K562 (cell line): Measurements from ENCODE around the gene SOX18. TPM values are rescaled to one million over a fixed set of nuclear protein-coding genes. Genes with fewer than 3 reads are reported as not detected.
A peak's percentile ranks its signal among the peaks of the same experiment; 100 is the strongest.

ENCODE experiments used
- BRF1 ChIP-seq: IDR thresholded peaks from 3 replicates; pipeline ENCODE4 v1.6.1; 2011; ENCODE audit warnings: borderline replicate concordance, mild to moderate bottlenecking; ENCODE audit not compliant: insufficient read length; ENCODE audit errors: extremely low read depth
- CREB3L1 ChIP-seq: fragments of 450-650 bp; IDR thresholded peaks from 2 replicates; pipeline ENCODE4 v1.6.1; 2014; ENCODE audit warnings: low read depth, mild to moderate bottlenecking, moderate library complexity, borderline replicate concordance
- CSDE1 ChIP-seq, 2 experiments: fragments of 450-650 bp; IDR thresholded peaks; 2 replicates each; pipeline ENCODE4 v1.6.1; 2016; ENCODE audit warnings: mild to moderate bottlenecking in 1 of 2
- DACH1 ChIP-seq: fragments of 450-650 bp; IDR thresholded peaks from 2 replicates; pipeline ENCODE4 v1.6.1; 2018; ENCODE audit not compliant: partially characterized antibody
- GABPB1 ChIP-seq: sonication (generic); formaldehyde crosslinking; IDR thresholded peaks from 2 replicates; pipeline ENCODE4 v1.8.0; 2022; ENCODE audit warnings: mild to moderate bottlenecking, missing genetic modification reagents
- HNRNPUL1 ChIP-seq: fragments of 200-400 bp; formaldehyde crosslinking; IDR thresholded peaks from 2 replicates; pipeline ENCODE4 v1.6.1; 2017; ENCODE audit warnings: low read length
- IRF2 ChIP-seq: sonication (generic); formaldehyde crosslinking; IDR thresholded peaks from 2 replicates; pipeline ENCODE4 v1.8.1; 2022; ENCODE audit warnings: mild to moderate bottlenecking, missing genetic modification reagents
- IRF9 ChIP-seq: fragments of 450-650 bp; IDR thresholded peaks from 2 replicates; pipeline ENCODE4 v1.6.1; 2016; ENCODE audit warnings: missing biosample characterization, missing genetic modification characterization
- KLF13 ChIP-seq: fragments of 450-650 bp; IDR thresholded peaks from 2 replicates; pipeline ENCODE4 v1.6.1; 2016; ENCODE audit warnings: missing genetic modification characterization, low read depth, mild to moderate bottlenecking, missing compliant biosample characterization, moderate library complexity, borderline replicate concordance
- MCM7 ChIP-seq, 2 experiments: fragments of 450-650 bp; IDR thresholded peaks; 2 replicates each; pipeline ENCODE4 v1.6.1; 2016 to 2018
- MTA3 ChIP-seq: fragments of 450-650 bp; formaldehyde crosslinking; IDR thresholded peaks from 2 replicates; pipeline ENCODE4 v1.6.1; 2017; ENCODE audit warnings: mild to moderate bottlenecking, borderline replicate concordance
- NR2C1 ChIP-seq, 2 experiments: fragments of 450-650 bp; IDR thresholded peaks; 2 replicates each; pipeline ENCODE4 v1.6.1; 2017; ENCODE audit warnings: mild to moderate bottlenecking in 2 of 2, antibody characterized with exemption in 1 of 2, inconsistent platforms in 1 of 2, missing compliant biosample characterization in 1 of 2, missing genetic modification characterization in 1 of 2
- NRF1 ChIP-seq, 2 experiments: fragments of 450-650 bp; IDR thresholded peaks in 1 of 2; conservative IDR thresholded peaks in 1 of 2; 2 replicates each; pipeline ENCODE4 v1.6.1; 2014; ENCODE audit warnings: mild to moderate bottlenecking in 2 of 2
- PHTF2 ChIP-seq: fragments of 250-450 bp; sonication (Bioruptor Pico); IDR thresholded peaks from 2 replicates; pipeline ENCODE4 v1.5.0; 2021; ENCODE audit warnings: mild to moderate bottlenecking
- SMAD2 ChIP-seq: fragments of 150-350 bp; IDR thresholded peaks from 2 replicates; pipeline ENCODE4 v1.6.1; 2014; ENCODE audit warnings: low read depth, mild to moderate bottlenecking, low read length
- SNRNP70 ChIP-seq: fragments of 200-400 bp; formaldehyde crosslinking; optimal IDR thresholded peaks from 2 replicates; pipeline ENCODE3; 2017; ENCODE audit warnings: low read depth, low read length
- ZFPM2 ChIP-seq: fragments of 250-450 bp; sonication (Bioruptor Pico); IDR thresholded peaks from 2 replicates; pipeline ENCODE4 v1.5.1; 2022; ENCODE audit warnings: mild to moderate bottlenecking
- ZNF24 ChIP-seq: fragments of 450-650 bp; IDR thresholded peaks from 2 replicates; pipeline ENCODE4 v1.6.1; 2016
- ZNF316 ChIP-seq: fragments of 450-650 bp; IDR thresholded peaks from 2 replicates; pipeline ENCODE4 v1.6.1; 2016
- ZNF431 ChIP-seq: sonication (generic); formaldehyde crosslinking; IDR thresholded peaks from 2 replicates; pipeline ENCODE4 v1.8.0; 2022; ENCODE audit warnings: mild to moderate bottlenecking, missing genetic modification reagents
- ZNF740 ChIP-seq, 3 experiments: fragments of 200-800 bp in 1 of 3; sonication (Bioruptor generic) in 1 of 3; sonication (generic) in 1 of 3; formaldehyde crosslinking in 1 of 3; IDR thresholded peaks; 2 replicates each; pipeline versions ENCODE4 v1.6.1 to v1.8.0; 2016 to 2022; ENCODE audit warnings: mild to moderate bottlenecking in 2 of 3, missing compliant biosample characterization in 2 of 3, missing genetic modification characterization in 2 of 3, missing genetic modification reagents in 1 of 3
- ZNF764 ChIP-seq: fragments of 250-450 bp; sonication (Bioruptor Pico); IDR thresholded peaks from 2 replicates; pipeline ENCODE4 v1.4.0; 2020; ENCODE audit warnings: low read depth, mild to moderate bottlenecking, moderate library complexity
- polyA plus RNA-seq, 8 experiments: library from polyadenylated mRNA; depleted of rRNA in 4 of 8; stranded (reverse) in 5 of 8; unstranded in 3 of 8; fragments of >200 nt; fragmentation: Nextera tagmentation in 2 of 8; fragmentation: Illumina TruSeq in 1 of 8; extraction: Ambion mirVana in 2 of 8; extraction: Trizol in 1 of 8; gene quantifications; 2 replicates each; pipeline versions ENCODE4 v1.2.1 to v1.2.3, GENCODE V29; 2011 to 2014; ENCODE audit warnings: inconsistent platforms in 1 of 8, missing spikeins in 1 of 8
- total RNA-seq, 7 experiments: library from RNA; depleted of rRNA in 6 of 7; stranded (reverse); fragments of >200 nt in 6 of 7; fragmentation: Illumina TruSeq in 2 of 7; extraction: Trizol in 2 of 7; gene quantifications; 2 replicates each; pipeline versions ENCODE4 v1.2.1 to v1.2.3, GENCODE V29; 2011 to 2021; ENCODE audit warnings: low replicate concordance in 1 of 7
- TF ChIP-seq, protein P1 (sequence below): fragments of 250-450 bp; sonication (Bioruptor Pico); IDR thresholded peaks from 2 replicates; pipeline ENCODE4 v1.5.0; 2020; ENCODE audit warnings: mild to moderate bottlenecking
- TF ChIP-seq, protein P2 (sequence below): fragments of 250-450 bp; sonication (Bioruptor Pico); IDR thresholded peaks from 2 replicates; pipeline ENCODE4 v1.9.0; 2021; ENCODE audit warnings: mild to moderate bottlenecking

The SOX18 gene
- total and polyA plus RNA-seq, 9 of the 15 experiments (the other 6 are each of a cell fraction or from before 2014, with no cell fraction given) = 0.15 to 19.8 (median 0.33) TPM

GRCh38 chr20:64083378-64083803 is 34.0 kb upstream of the SOX18 start (continued):
- TF ChIP-seq, protein P1, sequence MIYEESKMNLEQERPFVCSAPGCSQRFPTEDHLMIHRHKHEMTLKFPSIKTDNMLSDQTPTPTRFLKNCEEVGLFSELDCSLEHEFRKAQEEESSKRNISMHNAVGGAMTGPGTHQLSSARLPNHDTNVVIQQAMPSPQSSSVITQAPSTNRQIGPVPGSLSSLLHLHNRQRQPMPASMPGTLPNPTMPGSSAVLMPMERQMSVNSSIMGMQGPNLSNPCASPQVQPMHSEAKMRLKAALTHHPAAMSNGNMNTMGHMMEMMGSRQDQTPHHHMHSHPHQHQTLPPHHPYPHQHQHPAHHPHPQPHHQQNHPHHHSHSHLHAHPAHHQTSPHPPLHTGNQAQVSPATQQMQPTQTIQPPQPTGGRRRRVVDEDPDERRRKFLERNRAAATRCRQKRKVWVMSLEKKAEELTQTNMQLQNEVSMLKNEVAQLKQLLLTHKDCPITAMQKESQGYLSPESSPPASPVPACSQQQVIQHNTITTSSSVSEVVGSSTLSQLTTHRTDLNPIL = no peak
- TF ChIP-seq CSDE1 (IDR thresholded peaks at IDR 0.05) = no peak
- no peak for TF ChIP-seq ZNF764
- no peak for TF ChIP-seq SMAD2
- TF ChIP-seq HNRNPUL1 = no peak
- TF ChIP-seq, protein P2, sequence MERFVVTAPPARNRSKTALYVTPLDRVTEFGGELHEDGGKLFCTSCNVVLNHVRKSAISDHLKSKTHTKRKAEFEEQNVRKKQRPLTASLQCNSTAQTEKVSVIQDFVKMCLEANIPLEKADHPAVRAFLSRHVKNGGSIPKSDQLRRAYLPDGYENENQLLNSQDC (CRISPR knock-in tag) = no peak
- peak; percentile 21 to 29; a peak in 2 of 4 replicates for TF ChIP-seq NRF1 (conservative IDR thresholded peaks at IDR 0.05 in 1 of 2, IDR thresholded peaks at IDR 0.05 in 1 of 2)
- no peak for TF ChIP-seq ZNF316
- TF ChIP-seq SNRNP70 = no peak
- TF ChIP-seq GABPB1 (CRISPR knock-in tag) = no peak
- 0 out of 2 replicates have a peak, but pooled peaks have one; percentile 23 for TF ChIP-seq MTA3
- no peak for TF ChIP-seq CREB3L1
- no peak for TF ChIP-seq IRF9 (tag)
- TF ChIP-seq PHTF2 (CRISPR knock-in tag) = no peak
- no peak for TF ChIP-seq ZNF740 (CRISPR knock-in tag; IDR thresholded peaks at IDR 0.05)
- TF ChIP-seq ZNF740 (tag; IDR thresholded peaks at IDR 0.05) = no peak
- TF ChIP-seq NR2C1 (IDR thresholded peaks at IDR 0.05) = no peak
- TF ChIP-seq NR2C1 (tag; IDR thresholded peaks at IDR 0.05) = no peak
- no peak for TF ChIP-seq KLF13 (tag)
- 0 out of 2 replicates have a peak, but pooled peaks have one; percentile 16 for TF ChIP-seq ZNF431
- no peak for TF ChIP-seq IRF2 (CRISPR knock-in tag)
- TF ChIP-seq ZNF24 = no peak
- no peak for TF ChIP-seq MCM7 (IDR thresholded peaks at IDR 0.05)
- TF ChIP-seq BRF1 = no peak
- no peak for TF ChIP-seq DACH1
- no peak for TF ChIP-seq ZFPM2 (CRISPR knock-in tag)
